Activated T-helper 1 cell treated with Interleukin-2 at 50 U/mL for 16 hours (primary cell): ENCODE data around the gene GAS2L3.
"Not testable (repeated sequence)": the region's sequence is repeated elsewhere in the genome, so short reads cannot be mapped to it uniquely, and the experiment has no call there.

Experiments used
- DNase-seq: peaks from one replicate; pipeline ENCODE4 v3.0.0-alpha.2; 2020; ENCODE audit warnings: low read depth

Gene GAS2L3

GRCh38 chr12:100573292-100574186 lies at the start of gene GAS2L3:
TSS of gene GAS2L3 (plus strand) at chr12:100573684. CDS start at chr12:100594905, 21,221 bp downstream.
- peak; percentile 15 for DNase-seq

- no peak for DNase-seq
These were observed 45.5 kb upstream of the GAS2L3 start for GRCh38 chr12:100528034-100528433.

GRCh38 chr12:100528471-100529127 lies 44.9 kb upstream of the GAS2L3 start:
- DNase-seq = no peak

- DNase-seq = no peak
These were observed 43.6 kb upstream of the GAS2L3 start for GRCh38 chr12:100529756-100530350.

GRCh38 chr12:100533376-100533775 lies 40.1 kb upstream of the GAS2L3 start:
- DNase-seq = no peak

GRCh38 chr12:100534625-100535227 lies 38.8 kb upstream of the GAS2L3 start:
- DNase-seq = no peak

GRCh38 chr12:100539202-100539601 lies 34.3 kb upstream of the GAS2L3 start:
- no peak for DNase-seq

GRCh38 chr12:100544165-100544564 lies 29.3 kb upstream of the GAS2L3 start:
- no peak for DNase-seq

- no peak for DNase-seq
These were observed 28.4 kb upstream of the GAS2L3 start for GRCh38 chr12:100545092-100545491.

- DNase-seq = no peak
These were observed 19.5 kb upstream of the GAS2L3 start for GRCh38 chr12:100553936-100554335.

GRCh38 chr12:100554608-100555077 lies 18.8 kb upstream of the GAS2L3 start:
- no peak for DNase-seq

GRCh38 chr12:100555722-100556121 lies 17.8 kb upstream of the GAS2L3 start:
- DNase-seq = no peak

- no peak for DNase-seq
These were observed 16.1 kb upstream of the GAS2L3 start for GRCh38 chr12:100557357-100557756.

GRCh38 chr12:100559261-100559660 lies 14.2 kb upstream of the GAS2L3 start:
- not testable (repeated sequence) for DNase-seq

- no peak for DNase-seq
These were observed 9.4 kb upstream of the GAS2L3 start for GRCh38 chr12:100564090-100564489.

GRCh38 chr12:100564905-100565467 lies 8.5 kb upstream of the GAS2L3 start:
- no peak for DNase-seq

GRCh38 chr12:100565987-100566545 lies 7.4 kb upstream of the GAS2L3 start:
- no peak for DNase-seq

GRCh38 chr12:100566887-100567637 lies 6.4 kb upstream of the GAS2L3 start:
- no peak for DNase-seq

- no peak for DNase-seq
These were observed 5.5 kb upstream of the GAS2L3 start for GRCh38 chr12:100567945-100568344.

- DNase-seq = no peak
These were observed 1.3 kb upstream of the GAS2L3 start for GRCh38 chr12:100572184-100572583.
